H1 (cell line): ENCODE results near the gene TK1. TPM values are rescaled to one million over a fixed set of nuclear protein-coding genes. Genes with fewer than 3 reads are reported as not detected.

Experiments used
- CTCF ChIA-PET: fragments of 300-600 bp; sonication (Branson Sonifier 250); formaldehyde crosslinking; loops from one replicate; lab custom pipeline; 2021; ENCODE audit not compliant: partially characterized antibody; lab: Charles Lee
- POLR2A ChIA-PET: fragments of 300-600 bp; sonication (Branson Sonifier 250); formaldehyde crosslinking; loops from one replicate; lab custom pipeline; 2021; ENCODE audit warnings: inconsistent platforms; ENCODE audit not compliant: partially characterized antibody; lab: Charles Lee
- DNase-seq, 2 experiments: peaks; one replicate each; pipeline versions ENCODE4 v3.0.0 to v3.0.0-alpha.2; 2010 to 2022; ENCODE audit warnings: low spot score in 2 of 2, low read depth in 1 of 2, mixed read lengths in 1 of 2
- FAIRE-seq: peaks from 2 replicates; lab custom pipeline; 2011; peaks lifted over from hg19 to GRCh38; lab: Jason Lieb, UNC
- H2AFZ ChIP-seq: 2 replicates; pipeline ENCODE4 v1.8.1; 2012; ENCODE audit warnings: low read length, inconsistent platforms
- H2AK5ac ChIP-seq: 2 replicates; pipeline ENCODE4 v1.6.1; 2013; ENCODE audit warnings: low read depth, low read length
- H2BK120ac ChIP-seq: replicated peaks from 2 replicates; pipeline ENCODE3; 2013; ENCODE audit warnings: low read depth, low read length, inconsistent platforms
- H2BK12ac ChIP-seq: 2 replicates; pipeline ENCODE4 v1.6.1; 2013; ENCODE audit warnings: low read depth, low read length
- H2BK15ac ChIP-seq: 2 replicates; pipeline ENCODE4 v1.6.1; 2013; ENCODE audit warnings: low read length
- H2BK20ac ChIP-seq: 2 replicates; pipeline ENCODE4 v1.6.1; 2013; ENCODE audit warnings: low read length
- H2BK5ac ChIP-seq: 2 replicates; pipeline ENCODE4 v1.6.1; 2013; ENCODE audit warnings: low read depth, low read length
- H3K14ac ChIP-seq: 2 replicates; pipeline ENCODE4 v1.6.1; 2013; ENCODE audit warnings: inconsistent platforms; ENCODE audit not compliant: insufficient read length
- H3K18ac ChIP-seq: 2 replicates; pipeline ENCODE4 v1.6.1; 2013; ENCODE audit warnings: low read length; ENCODE audit errors: extremely low read depth
- H3K23ac ChIP-seq: 2 replicates; pipeline ENCODE4 v1.6.1; 2013; ENCODE audit warnings: inconsistent platforms; ENCODE audit not compliant: insufficient read length
- H3K23me2 ChIP-seq: 2 replicates; pipeline ENCODE4 v1.6.1; 2013; ENCODE audit warnings: low read depth, low read length
- H3K27ac ChIP-seq: 2 replicates; pipeline ENCODE4 v1.6.1; 2011; ENCODE audit warnings: low read depth, low read length, inconsistent platforms
- H3K27me3 ChIP-seq, 4 experiments: replicated peaks in 1 of 4; 1 replicate in 1 of 4; 2 replicates in 3 of 4; pipeline versions ENCODE4 v1.6.1 to v1.8.1; 2011 to 2013; ENCODE audit warnings: low read length in 3 of 4, mild to moderate bottlenecking in 3 of 4, inconsistent platforms in 2 of 4, mixed read lengths in 2 of 4, moderate library complexity in 1 of 4; ENCODE audit not compliant: control insufficient read depth in 3 of 4, insufficient read depth in 3 of 4; ENCODE audit errors: extremely low read depth in 1 of 4
- H3K36me3 ChIP-seq, 4 experiments: 2 replicates each; pipeline versions ENCODE4 v1.6.1 to v1.8.1; 2011 to 2013; ENCODE audit warnings: mild to moderate bottlenecking in 4 of 4, low read length in 3 of 4, moderate library complexity in 2 of 4, control low read depth in 1 of 4, inconsistent platforms in 1 of 4; ENCODE audit not compliant: insufficient read depth in 4 of 4, control insufficient read depth in 2 of 4
- H3K4ac ChIP-seq: replicated peaks from 2 replicates; pipeline ENCODE3; 2013; ENCODE audit warnings: low read length, low read depth, mixed read lengths, inconsistent platforms; ENCODE audit not compliant: insufficient read length
- H3K4me1 ChIP-seq, 4 experiments: replicated peaks in 1 of 4; 1 replicate in 1 of 4; 2 replicates in 3 of 4; pipeline versions ENCODE4 v1.6.1 to v1.8.1; 2011 to 2013; ENCODE audit warnings: low read length in 3 of 4, inconsistent platforms in 2 of 4, mixed read lengths in 1 of 4; ENCODE audit not compliant: insufficient read depth in 4 of 4, control insufficient read depth in 3 of 4
- H3K4me2 ChIP-seq, 2 experiments: 2 replicates each; pipeline versions ENCODE4 v1.6.1 to v1.8.1; 2011 to 2013; ENCODE audit warnings: low read depth in 2 of 2, low read length in 2 of 2, control low read depth in 1 of 2, inconsistent platforms in 1 of 2, mild to moderate bottlenecking in 1 of 2; ENCODE audit not compliant: insufficient read depth in 1 of 2
- H3K4me3 ChIP-seq, 4 experiments: fragments of 200-600, 300-600 bp in 1 of 4; sonication (generic), shearing (Covaris generic), sonication (Bioruptor Twin) in 1 of 4; 2 replicates each; pipeline versions ENCODE4 v1.5.1 to v1.8.1; 2011 to 2016; ENCODE audit warnings: low read length in 4 of 4, low read depth in 3 of 4, control low read depth in 2 of 4, inconsistent platforms in 2 of 4, mild to moderate bottlenecking in 2 of 4, mixed read lengths in 1 of 4, moderate library complexity in 1 of 4; ENCODE audit not compliant: insufficient read depth in 2 of 4; ENCODE audit errors: extremely low read depth in 1 of 4
- H3K56ac ChIP-seq: replicated peaks from 2 replicates; pipeline ENCODE3; 2013; ENCODE audit warnings: low read depth, mild to moderate bottlenecking, mixed read lengths, low read length, inconsistent platforms; ENCODE audit not compliant: insufficient read length
- H3K79me1 ChIP-seq: 2 replicates; pipeline ENCODE4 v1.6.1; 2013; ENCODE audit warnings: low read depth, low read length, control low read depth
- H3K79me2 ChIP-seq, 2 experiments: 2 replicates each; pipeline versions ENCODE4 v1.6.1 to v1.8.1; 2012 to 2013; ENCODE audit warnings: low read length in 2 of 2, mild to moderate bottlenecking in 2 of 2, inconsistent platforms in 1 of 2; ENCODE audit not compliant: insufficient read depth in 2 of 2, control insufficient read depth in 1 of 2
- H3K9ac ChIP-seq, 4 experiments: replicated peaks in 1 of 4; 1 replicate in 1 of 4; 2 replicates in 3 of 4; pipeline versions ENCODE4 v1.6.1 to v1.8.1; 2011 to 2013; ENCODE audit warnings: low read depth in 3 of 4, low read length in 3 of 4, control low read depth in 2 of 4, mild to moderate bottlenecking in 2 of 4, moderate library complexity in 2 of 4, inconsistent platforms in 1 of 4; ENCODE audit errors: extremely low read depth in 1 of 4
- H3K9me3 ChIP-seq, 2 experiments: 2 replicates each; pipeline versions ENCODE4 v1.6.1 to v1.8.1; 2012 to 2013; ENCODE audit warnings: mild to moderate bottlenecking in 2 of 2, moderate library complexity in 2 of 2, control low read depth in 1 of 2, inconsistent platforms in 1 of 2, low read depth in 1 of 2, low read length in 1 of 2, mixed read lengths in 1 of 2; ENCODE audit not compliant: insufficient read depth in 2 of 2
- H4K20me1 ChIP-seq, 2 experiments: replicated peaks in 1 of 2; 2 replicates each; pipeline versions ENCODE3 to v1.8.1; 2011 to 2013; ENCODE audit warnings: inconsistent platforms in 2 of 2, low read length in 2 of 2, mild to moderate bottlenecking in 1 of 2; ENCODE audit not compliant: insufficient read depth in 2 of 2, control insufficient read depth in 1 of 2
- H4K5ac ChIP-seq: 2 replicates; pipeline ENCODE4 v1.6.1; 2013; ENCODE audit warnings: low read length, low read depth, mixed read lengths, inconsistent platforms; ENCODE audit not compliant: insufficient read length
- H4K8ac ChIP-seq: 2 replicates; pipeline ENCODE4 v1.8.0; 2013; ENCODE audit warnings: mild to moderate bottlenecking, moderate library complexity, low read length, inconsistent platforms; ENCODE audit not compliant: insufficient read depth; ENCODE audit errors: extremely low read depth
- H4K91ac ChIP-seq: replicated peaks from 2 replicates; pipeline ENCODE3; 2013; ENCODE audit warnings: low read length, mixed read lengths, inconsistent platforms; ENCODE audit not compliant: insufficient read length
- BCL11A ChIP-seq, 2 experiments: IDR thresholded peaks; one replicate each; pipeline ENCODE4 v1.6.1; 2011; ENCODE audit warnings: low read depth in 2 of 2, low read length in 2 of 2, mild to moderate bottlenecking in 2 of 2
- CBX8 ChIP-seq: fragments of 300-800, 300-1000 bp; sonication (generic); IDR thresholded peaks from 2 replicates; pipeline ENCODE4 v1.7.1; 2016; ENCODE audit warnings: low read depth, low read length, borderline replicate concordance
- CREB1 ChIP-seq: IDR thresholded peaks from 2 replicates; pipeline ENCODE4 v1.6.1; 2012; ENCODE audit warnings: inconsistent platforms
- EGR1 ChIP-seq: IDR thresholded peaks from 2 replicates; pipeline ENCODE4 v1.6.1; 2011; ENCODE audit warnings: low read depth, low read length, borderline replicate concordance
- GTF2F1 ChIP-seq: IDR thresholded peaks from 2 replicates; pipeline ENCODE4 v1.6.1; 2012; ENCODE audit warnings: low read depth, low read length, improper control_type of control experiment, borderline replicate concordance
- JUN ChIP-seq: IDR thresholded peaks from 2 replicates; pipeline ENCODE4 v1.6.1; 2011; ENCODE audit warnings: low read depth, mild to moderate bottlenecking, improper control_type of control experiment, low read length
- NRF1 ChIP-seq: IDR thresholded peaks from 2 replicates; pipeline ENCODE4 v1.6.1; 2011; ENCODE audit warnings: mild to moderate bottlenecking, low read depth, low read length, improper control_type of control experiment
- POLR2A ChIP-seq, 2 experiments: IDR thresholded peaks; 1 replicate in 1 of 2; 2 replicates in 1 of 2; pipeline ENCODE4 v1.6.1; 2011; ENCODE audit warnings: low read depth in 2 of 2, low read length in 2 of 2, mild to moderate bottlenecking in 2 of 2; ENCODE audit errors: control extremely low read depth in 1 of 2
- POLR2AphosphoS5 ChIP-seq: IDR thresholded peaks from 2 replicates; pipeline ENCODE4 v1.6.1; 2011; ENCODE audit warnings: low read depth, low read length
- RNF2 ChIP-seq: fragments of 200-900, 300-1000 bp; sonication (generic); IDR thresholded peaks from 2 replicates; pipeline ENCODE4 v1.7.1; 2016; ENCODE audit warnings: borderline replicate concordance, low read depth, mild to moderate bottlenecking, antibody characterized with exemption, low read length; ENCODE audit not compliant: poor library complexity, severe bottlenecking; ENCODE audit errors: missing control alignments
- SIX5 ChIP-seq: IDR thresholded peaks from 2 replicates; pipeline ENCODE4 v1.6.1; 2011; ENCODE audit warnings: mild to moderate bottlenecking, low read depth, low read length
- SP1 ChIP-seq: IDR thresholded peaks from 2 replicates; pipeline ENCODE4 v1.6.1; 2011; ENCODE audit warnings: low read depth, low read length
- SP2 ChIP-seq: IDR thresholded peaks from 2 replicates; pipeline ENCODE4 v1.6.1; 2012; ENCODE audit warnings: mild to moderate bottlenecking, low read length, inconsistent platforms
- TCF12 ChIP-seq: IDR thresholded peaks from 2 replicates; pipeline ENCODE4 v1.6.1; 2011; ENCODE audit warnings: low read depth, mild to moderate bottlenecking, low read length
- TEAD4 ChIP-seq: IDR thresholded peaks from 2 replicates; pipeline ENCODE4 v1.6.1; 2012; ENCODE audit warnings: low read depth, low read length, inconsistent platforms, mixed read lengths
- ZNF274 ChIP-seq: IDR thresholded peaks from 2 replicates; pipeline ENCODE4 v1.7.0; 2012; ENCODE audit warnings: low read length, borderline replicate concordance; ENCODE audit errors: extremely low read depth
- WGBS, 2 experiments: shearing (Covaris generic) in 1 of 2; methylation state at CpG; one replicate each; pipeline versions ENCODE4 v1.1.6 to v1.1.7; 2013 to 2015; ENCODE audit warnings: low lambda C conversion rate in 2 of 2, mixed read lengths in 2 of 2, inconsistent platforms in 1 of 2, low coverage in 1 of 2, missing lambda C conversion rate in 1 of 2; ENCODE audit not compliant: insufficient replicate concordance in 2 of 2, insufficient coverage in 1 of 2, insufficient read length in 1 of 2; ENCODE audit errors: extremely low coverage in 1 of 2, missing lambda C conversion rate in 1 of 2; 5-methylcytosine and 5-hydroxymethylcytosine counted together
- polyA plus RNA-seq, 7 experiments: library from polyadenylated mRNA; depleted of rRNA in 3 of 7; stranded (reverse) in 5 of 7; unstranded in 2 of 7; fragments of >200 nt in 5 of 7; fragments of 200-250 nt in 2 of 7; gene quantifications; 1 replicate in 5 of 7; 2 replicates in 1 of 7; 4 replicates in 1 of 7; pipeline versions ENCODE4 v1.2.1 to v1.2.3, GENCODE V29; 2011 to 2013; ENCODE audit warnings: missing spikeins in 2 of 7, mixed read lengths in 2 of 7
- total RNA-seq: library from RNA; stranded (reverse); fragmentation: NEBNext Ultra II Directional; extraction: Animal tissue kit (Norgen Biotek cat#: 25700); gene quantifications from 2 replicates; pipeline ENCODE4 v1.2.1, GENCODE V29; 2021

TK1 gene
- total and polyA plus RNA-seq, 2 of the 8 experiments (the other 6 are each of a cell fraction or from before 2014, with no cell fraction given): 66.9 to 147 TPM

GRCh38 chr17:78232859-78233173 lies 46.0 kb upstream of the TK1 start:
- H3K4me1 ChIP-seq: peaks cover 0 to 8% (median 5%) of the 10 kb centered on the region in 4 experiments; a peak in 5 of 7 replicates
- H3K4ac ChIP-seq: peak overlapping the region; percentile 57
- H3K79me1 ChIP-seq: no peaks in the 10 kb centered on the region
- no peak overlapping the region for H2BK20ac ChIP-seq
- no peaks in the 10 kb centered on the region for H3K79me2 ChIP-seq
- H3K9ac ChIP-seq: no peak overlapping the region
- peaks cover 0 to 2% of the 10 kb centered on the region in 2 experiments for H4K20me1 ChIP-seq
- no peak overlapping the region for H2BK12ac ChIP-seq
- H2BK5ac ChIP-seq: no peak overlapping the region
- FAIRE-seq (no peak), DNase-seq (no peak)
- H2AK5ac ChIP-seq: no peak overlapping the region; the same call in 1 of the 2 replicates
- WGBS, 2 experiments: 89% methylated on average over 2 of the region's 2 CpGs; no CpG with 5 or more reads in 1 of the 2 experiments
- ChIA-PET CTCF (interaction anchor here (4.6 kb wide), 1 partner anchor 18 kb away, joined by 24 read pairs; no protein-coding TSS in a partner anchor), POLR2A (interaction anchor here (1.1 to 1.5 kb wide), 2 partner anchors 10 to 15 kb away, joined by 3 to 5 read pairs; no protein-coding TSS in a partner anchor)
- no peak overlapping the region for H3K27ac ChIP-seq
- 0 out of 8 replicates have a peak overlapping the region, but pooled peaks of 1 of the 4 experiments have one; percentile 68 for H3K4me3 ChIP-seq
- H2BK15ac ChIP-seq: peak overlapping the region; percentile 5; the same call in 1 of the 2 replicates
- no peak overlapping the region for H3K14ac ChIP-seq
- no peak overlapping the region for H4K91ac ChIP-seq
- peaks cover 5% of the 10 kb centered on the region; the same call in 1 of the 2 replicates for H3K23me2 ChIP-seq
- no peak overlapping the region for H3K56ac ChIP-seq
- no peaks in the 10 kb centered on the region for H3K9me3 ChIP-seq
- no peaks in the 10 kb centered on the region for H3K36me3 ChIP-seq
- H2BK120ac ChIP-seq: no peak overlapping the region
- peaks cover 0 to 27% (median 22%) of the 10 kb centered on the region in 4 experiments; a peak in 6 of 7 replicates for H3K27me3 ChIP-seq
- H4K5ac ChIP-seq: no peak overlapping the region
- no peak overlapping the region for H4K8ac ChIP-seq
- H3K18ac ChIP-seq: no peak overlapping the region
- H3K23ac ChIP-seq: no peak overlapping the region
- H2AFZ ChIP-seq: no peak overlapping the region
- peak overlapping the region in 1 of 2 experiments; percentile 81; a peak in 1 of 4 replicates for H3K4me2 ChIP-seq
- no peak for TF ChIP-seq CREB1
- TF ChIP-seq SP1: no peak
- no peak for TF ChIP-seq RNF2
- no peak for TF ChIP-seq POLR2AphosphoS5
- TF ChIP-seq EGR1: no peak
- no peak for TF ChIP-seq TCF12
- no peak for TF ChIP-seq ZNF274
- TF ChIP-seq TEAD4: no peak
- no peak for TF ChIP-seq JUN
- no peak for TF ChIP-seq SIX5
- no peak for TF ChIP-seq GTF2F1
- no peak for TF ChIP-seq SP2
- TF ChIP-seq BCL11A (IDR thresholded peaks at IDR 0.05; ENCODE audit: low read depth in 2 of 2, low read length in 2 of 2): no peak
- no peak for TF ChIP-seq NRF1
- no peak for TF ChIP-seq CBX8
- TF ChIP-seq POLR2A (IDR thresholded peaks at IDR 0.05; ENCODE audit: control extremely low read depth in 1 of 2, low read depth in 2 of 2, low read length in 2 of 2): no peak
